SU-DHL-6 (cell line): Measurements from ENCODE around the gene MIPEP.

Experiments
- CTCF ChIP-seq: fragments of 200-600 bp; sonication (generic); IDR thresholded peaks from one replicate; pipeline ENCODE4 v1.5.1; 2017; ENCODE audit warnings: antibody characterized with exemption, mild to moderate bottlenecking, low read length, moderate library complexity; ENCODE audit not compliant: insufficient read depth, poor library complexity, severe bottlenecking
- EZH2phosphoT487 ChIP-seq: fragments of 200-600 bp; sonication (generic), shearing (Covaris generic); conservative IDR thresholded peaks from 2 replicates; pipeline ENCODE4 v1.6.1; 2018; ENCODE audit warnings: mild to moderate bottlenecking, antibody characterized with exemption, low read length, moderate library complexity, mixed read lengths

- TF ChIP-seq CTCF (no peak), EZH2phosphoT487 (no peak)
These were observed 80.4 kb downstream of the MIPEP start for GRCh38 chr13:23808803-23809202.
